IMR-90 (cell line): ENCODE results near the gene PTPRN2. TPM values are rescaled to one million over a fixed set of nuclear protein-coding genes. Genes with fewer than 3 reads are reported as not detected.

Experiments used
- ATAC-seq: fragments of 200-7000 bp; cut with Tn5 transposase; 2 replicates; pipeline ENCODE4 v1.9.1; 2020; ENCODE audit warnings: low read depth, mild to moderate bottlenecking, moderate library complexity
- BruUV-seq: library from RNA; stranded (reverse); fragments of 400-500 nt; replicated peaks from 2 replicates; lab custom pipeline; 2021; lab: Mats Ljungman, UMichigan
- CTCF ChIA-PET: fragments of 300-600 bp; formaldehyde crosslinking; extraction: SDS; loops from one replicate; lab custom pipeline; 2021; ENCODE audit warnings: antibody characterized with exemption; lab: Yijun Ruan, JAX
- POLR2A ChIA-PET: fragments of 300-600 bp; sonication (Branson Sonifier 250); formaldehyde crosslinking; loops from one replicate; lab custom pipeline; 2022; ENCODE audit warnings: antibody characterized with exemption; ENCODE audit not compliant: unreplicated experiment; lab: Charles Lee
- DNase-seq: peaks from one replicate; pipeline ENCODE4 v3.0.0; 2013
- H2AFZ ChIP-seq: replicated peaks from 2 replicates; pipeline ENCODE3; 2013; ENCODE audit warnings: low read length, mild to moderate bottlenecking; ENCODE audit not compliant: poor library complexity
- H2AK5ac ChIP-seq: 2 replicates; pipeline ENCODE4 v1.6.1; 2013; ENCODE audit warnings: low read depth, low read length, inconsistent platforms
- H2AK9ac ChIP-seq: replicated peaks from 2 replicates; pipeline ENCODE3; 2013; ENCODE audit warnings: mild to moderate bottlenecking, low read depth, low read length, moderate library complexity; ENCODE audit not compliant: poor library complexity
- H2BK120ac ChIP-seq: 2 replicates; pipeline ENCODE4 v1.6.1; 2013; ENCODE audit warnings: low read depth, low read length, inconsistent platforms
- H2BK15ac ChIP-seq: 3 replicates; pipeline ENCODE4 v1.6.1; 2013; ENCODE audit warnings: low read depth, low read length, inconsistent platforms
- H2BK20ac ChIP-seq: 2 replicates; pipeline ENCODE4 v1.6.1; 2013; ENCODE audit warnings: low read depth, mild to moderate bottlenecking, inconsistent platforms, low read length, moderate library complexity
- H2BK5ac ChIP-seq: 2 replicates; pipeline ENCODE4 v1.6.1; 2013; ENCODE audit warnings: mild to moderate bottlenecking, low read depth, low read length, inconsistent platforms; ENCODE audit not compliant: poor library complexity, severe bottlenecking
- H3K14ac ChIP-seq: replicated peaks from 2 replicates; pipeline ENCODE4 v1.6.1; 2013; ENCODE audit warnings: low read depth, low read length, inconsistent platforms
- H3K18ac ChIP-seq: 2 replicates; pipeline ENCODE4 v1.6.1; 2013; ENCODE audit warnings: low read depth, low read length, control low read depth
- H3K23ac ChIP-seq: 2 replicates; pipeline ENCODE4 v1.6.1; 2013; ENCODE audit warnings: low read depth, low read length, inconsistent platforms
- H3K27ac ChIP-seq: 2 replicates; pipeline ENCODE4 v1.5.1; 2013; ENCODE audit warnings: mild to moderate bottlenecking, control low read depth, low read length; ENCODE audit not compliant: insufficient read depth
- H3K27me3 ChIP-seq: 2 replicates; pipeline ENCODE4 v1.6.1; 2013; ENCODE audit warnings: low read length; ENCODE audit not compliant: control insufficient read depth, insufficient read depth
- H3K36me3 ChIP-seq: 2 replicates; pipeline ENCODE4 v1.6.1; 2013; ENCODE audit warnings: low read length, mixed read lengths; ENCODE audit not compliant: control insufficient read depth, insufficient read depth
- H3K4ac ChIP-seq: 2 replicates; pipeline ENCODE4 v1.6.1; 2013; ENCODE audit warnings: low read depth, low read length, inconsistent platforms
- H3K4me1 ChIP-seq: 2 replicates; pipeline ENCODE4 v1.6.1; 2013; ENCODE audit warnings: low read length, mixed read lengths; ENCODE audit not compliant: control insufficient read depth, insufficient read depth
- H3K4me2 ChIP-seq: 2 replicates; pipeline ENCODE4 v1.6.1; 2013; ENCODE audit warnings: low read depth, mild to moderate bottlenecking, control low read depth, low read length, moderate library complexity
- H3K4me3 ChIP-seq: 2 replicates; pipeline ENCODE4 v1.5.1; 2013; ENCODE audit warnings: low read depth, mild to moderate bottlenecking, control low read depth, low read length, moderate library complexity; ENCODE audit not compliant: insufficient read depth
- H3K56ac ChIP-seq: 2 replicates; pipeline ENCODE4 v1.6.1; 2013; ENCODE audit warnings: low read length, inconsistent platforms; ENCODE audit not compliant: insufficient read depth; ENCODE audit errors: extremely low read depth
- H3K79me1 ChIP-seq, 2 experiments: 2 replicates each; pipeline ENCODE4 v1.6.1; 2013; ENCODE audit warnings: low read length in 2 of 2, inconsistent platforms in 1 of 2, low read depth in 1 of 2
- H3K9ac ChIP-seq: 2 replicates; pipeline ENCODE4 v1.6.1; 2013; ENCODE audit warnings: low read depth, low read length, control low read depth
- H3K9me1 ChIP-seq: 2 replicates; pipeline ENCODE4 v1.6.1; 2013; ENCODE audit warnings: low read length, inconsistent platforms; ENCODE audit not compliant: insufficient read depth
- H3K9me3 ChIP-seq: 2 replicates; pipeline ENCODE4 v1.6.1; 2013; ENCODE audit warnings: low read length; ENCODE audit not compliant: control insufficient read depth, insufficient read depth
- H4K20me1 ChIP-seq: 2 replicates; pipeline ENCODE4 v1.6.1; 2013; ENCODE audit warnings: low read length, inconsistent platforms; ENCODE audit not compliant: insufficient read depth
- H4K5ac ChIP-seq: 2 replicates; pipeline ENCODE4 v1.6.1; 2013; ENCODE audit warnings: mild to moderate bottlenecking, low read depth, low read length, control low read depth
- H4K8ac ChIP-seq, 2 experiments: 2 replicates each; pipeline ENCODE4 v1.6.1; 2013; ENCODE audit warnings: low read depth in 2 of 2, low read length in 2 of 2, control low read depth in 1 of 2, inconsistent platforms in 1 of 2
- H4K91ac ChIP-seq: 2 replicates; pipeline ENCODE4 v1.6.1; 2013; ENCODE audit warnings: low read depth, low read length, inconsistent platforms; ENCODE audit not compliant: insufficient read depth
- CEBPB ChIP-seq: IDR thresholded peaks from 2 replicates; pipeline ENCODE4 v1.6.1; 2012; ENCODE audit warnings: low read depth, low read length, improper control_type of control experiment
- CHD1 ChIP-seq: IDR thresholded peaks from 2 replicates; pipeline ENCODE4 v1.6.1; 2012; ENCODE audit warnings: low read depth, low read length, improper control_type of control experiment
- MAFK ChIP-seq: IDR thresholded peaks from 2 replicates; pipeline ENCODE4 v1.6.1; 2012; ENCODE audit warnings: low read depth, low read length, improper control_type of control experiment
- NFE2L2 ChIP-seq: fragments of 150-350 bp; IDR thresholded peaks from 2 replicates; pipeline ENCODE4 v1.6.1; 2016; ENCODE audit warnings: low read depth, mild to moderate bottlenecking, low read length
- SMC3 ChIP-seq: fragments of 150-350 bp; IDR thresholded peaks from 2 replicates; pipeline ENCODE4 v1.6.1; 2016; ENCODE audit warnings: low read depth, mild to moderate bottlenecking, antibody characterized with exemption, low read length, moderate library complexity
- WGBS, 2 experiments: methylation state at CpG; one replicate each; pipeline versions ENCODE4 v1.1.5 to v1.1.7; 2013; ENCODE audit warnings: missing lambda C conversion rate in 2 of 2; ENCODE audit not compliant: insufficient read length in 1 of 2; ENCODE audit errors: extremely low coverage in 2 of 2; 5-methylcytosine and 5-hydroxymethylcytosine counted together
- dilution Hi-C: fragments of 300-500 bp; cut with HindIII; formaldehyde crosslinking; loops from one replicate; pipeline ENCODE4 v1.14.3; 2018; ENCODE audit warnings: low sequenced_read_pairs; ENCODE audit not compliant: unreplicated experiment
- in situ Hi-C: fragments of 300-500 bp; cut with MboI; formaldehyde crosslinking; loops from 3 replicates; pipeline ENCODE4 v1.14.3; 2019; ENCODE audit warnings: low sequenced_read_pairs, inconsistent platforms, mixed read lengths
- intact Hi-C: fragments of 100-400 bp; cut with micrococcal nuclease; formaldehyde crosslinking; loops from 2 replicates; pipeline ENCODE4 v1.10.0; 2022
- polyA plus RNA-seq, 3 experiments: library from polyadenylated mRNA; depleted of rRNA; stranded (reverse); fragments of >200 nt; gene quantifications; 2 replicates each; pipeline ENCODE4 v1.2.3, GENCODE V29; 2012; ENCODE audit warnings: low replicate concordance in 1 of 3
- total RNA-seq: library from RNA; depleted of rRNA; stranded (reverse); fragments of >200 nt; gene quantifications from 2 replicates; pipeline ENCODE4 v1.2.3, GENCODE V29; 2012

Gene PTPRN2
- total and polyA plus RNA-seq, 2 of the 4 experiments (the other 2 are of a cell fraction), result 0.03 TPM; not detected in 1

DNA sequence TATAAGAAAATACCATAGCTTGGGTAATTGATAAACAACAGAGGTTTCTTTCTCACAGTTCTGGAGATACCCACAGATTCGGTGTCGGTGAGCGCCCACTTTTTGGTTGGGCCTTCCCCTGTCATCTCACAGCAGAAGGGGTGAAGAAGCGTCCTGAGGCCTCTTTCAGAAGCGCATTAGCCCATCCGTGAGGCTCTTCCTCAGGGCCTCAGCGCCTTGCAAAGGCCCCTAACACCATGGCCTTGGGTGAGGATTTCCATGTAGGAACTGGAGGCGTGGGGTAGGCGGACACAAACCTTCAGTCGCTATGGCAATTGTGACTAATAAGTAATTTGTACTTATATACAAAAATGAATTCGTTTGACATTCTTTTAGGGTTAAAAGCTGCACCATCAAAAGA lies 316.0 kb downstream of the PTPRN2 start:
- WGBS, 2 experiments, result no CpG with 5 or more reads among the region's 11 CpGs
- H4K8ac ChIP-seq, result no peak overlapping the region
- H3K56ac ChIP-seq, result no peak overlapping the region
- DNase-seq (no peak), ATAC-seq (no peak)
- no peak overlapping the region for H2BK120ac ChIP-seq
- H4K20me1 ChIP-seq, result no peaks in the 10 kb centered on the region
- H3K4ac ChIP-seq, result no peak overlapping the region
- no peaks in the 10 kb centered on the region for H3K27me3 ChIP-seq
- BruUV-seq, result no TSS peak
- peaks cover 58% of the 10 kb centered on the region for H3K9me3 ChIP-seq
- dilution Hi-C loops (no loop called here), in situ Hi-C loops (no loop called here), intact Hi-C loops (no loop called here)
- no peak overlapping the region for H2BK20ac ChIP-seq
- H2AK5ac ChIP-seq, result no peak overlapping the region
- ChIA-PET POLR2A (no interaction called here), CTCF (no interaction called here)
- H3K79me1 ChIP-seq, result no peaks in the 10 kb centered on the region
- no peak overlapping the region for H3K18ac ChIP-seq
- H3K36me3 ChIP-seq, result no peaks in the 10 kb centered on the region
- H4K5ac ChIP-seq, result no peak overlapping the region
- no peak overlapping the region for H3K4me2 ChIP-seq
- H4K91ac ChIP-seq, result no peak overlapping the region
- H2AFZ ChIP-seq, result no peak overlapping the region
- H2BK5ac ChIP-seq, result no peak overlapping the region
- H3K14ac ChIP-seq, result no peak overlapping the region
- no peaks in the 10 kb centered on the region for H3K9me1 ChIP-seq
- no peaks in the 10 kb centered on the region for H3K4me1 ChIP-seq
- no peak overlapping the region for H3K27ac ChIP-seq
- H3K9ac ChIP-seq, result no peak overlapping the region
- no peak overlapping the region for H3K4me3 ChIP-seq
- H3K23ac ChIP-seq, result no peak overlapping the region
- TF ChIP-seq SMC3 (no peak), CEBPB (no peak), CHD1 (no peak), NFE2L2 (no peak), MAFK (no peak)
- H2BK15ac ChIP-seq, result no peak overlapping the region
- no peak overlapping the region for H2AK9ac ChIP-seq
